Measurements from ENCODE around the gene DBX2.
"Not testable (repeated sequence)": the region's sequence is repeated elsewhere in the genome, so short reads cannot be mapped to it uniquely, and the experiment has no call there.

The DBX2 gene

DNA sequence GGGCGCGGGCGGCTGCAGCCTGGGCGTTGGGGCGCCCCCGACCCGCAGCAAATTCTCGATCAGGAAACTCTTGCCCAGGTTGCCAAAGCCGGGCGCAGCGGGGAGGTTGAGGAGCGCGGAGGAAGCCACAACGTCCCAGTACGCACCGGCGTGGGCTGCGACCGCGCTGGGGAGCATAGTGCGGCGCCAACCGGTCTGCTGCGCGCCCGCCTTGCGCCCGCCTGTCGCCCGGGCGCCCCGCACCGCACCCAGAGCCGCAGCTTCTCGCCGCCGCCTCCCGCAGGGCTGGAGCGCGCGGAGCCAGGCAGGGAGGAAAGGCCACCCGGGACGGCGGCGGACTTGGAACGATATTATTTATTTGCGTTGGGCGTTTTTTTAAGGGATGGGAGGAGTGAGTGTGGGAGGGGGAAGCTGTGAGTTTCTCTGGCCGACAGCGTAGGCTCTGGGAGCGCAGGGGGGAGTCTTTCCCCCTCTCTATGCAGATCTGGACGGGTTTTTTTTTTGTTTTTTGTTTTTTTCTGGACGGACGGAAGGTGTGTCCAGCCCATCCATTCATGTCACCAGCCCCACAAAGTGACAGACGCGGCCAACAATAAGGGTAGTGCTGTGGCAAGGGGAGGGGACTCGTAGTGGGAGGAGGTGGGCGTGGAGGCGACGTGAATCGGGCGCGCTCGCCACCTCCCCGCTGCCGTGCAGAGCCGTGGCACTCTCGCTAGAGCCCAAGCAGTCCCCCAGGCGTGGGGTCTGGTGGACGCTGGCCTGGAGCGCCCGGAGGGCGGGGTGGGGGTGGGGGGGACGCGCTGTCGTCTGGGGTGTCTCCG, at the start of gene DBX2:
DBX2 (minus strand) TSS at position 349 of the 821 bp plus-strand sequence; CDS start at position 177, 172 bp downstream.
- no peak for DNase-seq

GRCh38 chr12:45098766-45099165, 47.9 kb upstream of the DBX2 start:
- DNase-seq: no peak

GRCh38 chr12:45095417-45095816, 44.5 kb upstream of the DBX2 start:
- not testable (repeated sequence) for DNase-seq

DNA sequence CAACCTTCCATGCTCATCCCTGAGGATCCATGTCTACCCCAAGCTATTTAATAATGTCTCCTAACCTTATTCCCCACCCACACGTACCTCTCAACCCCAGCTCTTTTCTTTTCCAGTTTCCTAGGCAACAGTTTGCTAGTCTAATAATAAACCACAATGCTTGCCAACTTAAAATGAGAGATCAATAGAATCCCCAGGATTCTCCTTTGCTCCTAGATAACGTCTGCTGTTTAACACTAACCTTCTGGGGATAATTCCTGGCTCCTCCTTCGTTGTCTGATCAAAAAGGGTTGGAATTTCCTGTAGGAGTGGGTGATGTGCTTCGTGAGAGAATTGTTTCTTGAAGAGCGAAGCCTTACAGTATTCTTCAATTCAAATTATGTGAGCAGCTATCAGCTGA, 42.2 kb upstream of the DBX2 start:
- no peak for DNase-seq

DNA sequence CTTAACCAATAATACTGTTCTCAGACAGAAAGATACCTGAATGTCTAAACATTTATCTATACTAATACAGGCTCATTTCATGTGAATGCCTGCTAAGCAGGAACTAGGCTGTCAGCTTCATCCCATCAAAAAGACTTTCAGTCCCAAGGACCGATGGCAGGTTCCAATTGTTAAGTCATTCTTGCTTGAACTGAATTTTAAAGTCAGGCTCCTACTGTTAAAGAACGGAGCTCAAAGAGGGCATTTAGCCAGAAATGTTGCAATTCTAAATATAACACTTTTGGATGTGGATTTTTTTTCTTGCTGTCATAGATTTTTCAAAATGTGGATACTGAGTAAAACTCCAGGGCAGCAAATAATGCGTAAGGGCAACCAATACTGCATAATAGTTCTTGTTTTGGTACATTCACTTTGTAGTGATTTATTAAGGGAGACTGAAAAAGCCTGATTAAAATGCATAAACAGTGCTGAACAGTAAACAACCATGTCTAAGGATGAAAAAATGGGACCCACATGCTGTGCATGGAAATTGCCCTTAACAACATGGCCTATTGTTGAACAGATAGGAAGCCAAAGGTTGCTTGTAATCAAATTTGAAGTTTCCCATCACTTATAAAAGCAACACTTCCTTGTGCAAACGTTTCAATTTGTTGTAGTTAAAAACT, 38.6 kb upstream of the DBX2 start:
- DNase-seq: no peak

- DNase-seq: no peak
These were observed 37.7 kb upstream of the DBX2 start for GRCh38 chr12:45088608-45089007.

GRCh38 chr12:45084248-45084647, 33.3 kb upstream of the DBX2 start:
- not testable (repeated sequence) for DNase-seq

GRCh38 chr12:45077251-45077650, 26.4 kb upstream of the DBX2 start:
- no peak for DNase-seq

DNA sequence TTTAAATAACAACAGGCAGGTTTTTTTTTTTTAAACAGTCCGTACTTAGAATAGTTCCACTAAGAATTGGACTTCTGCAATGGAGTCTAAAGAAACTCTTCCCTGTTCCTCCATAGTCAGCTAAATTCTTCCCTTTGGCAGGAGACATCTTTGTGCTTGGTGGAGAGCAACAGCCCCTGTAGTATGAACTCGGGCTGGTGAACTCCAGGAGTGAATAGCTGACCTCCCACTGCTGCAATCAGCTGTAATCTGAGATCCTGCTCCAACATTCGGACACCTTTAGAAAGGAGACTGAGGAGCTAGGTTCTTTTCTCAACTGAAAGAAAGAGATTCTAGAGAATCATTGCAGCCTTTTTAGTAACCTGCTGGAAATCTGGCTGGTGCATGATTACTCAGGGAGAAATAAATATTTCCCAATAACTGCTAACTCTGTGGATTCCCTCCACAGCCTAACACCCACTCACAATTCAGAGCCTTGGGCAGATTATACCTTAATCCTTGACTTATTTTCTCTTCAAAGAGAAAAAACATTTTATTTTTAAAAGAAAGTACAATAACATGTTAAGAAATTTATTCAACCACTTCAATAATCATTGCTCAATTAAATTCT, 25.6 kb upstream of the DBX2 start:
- DNase-seq: no peak

DNA sequence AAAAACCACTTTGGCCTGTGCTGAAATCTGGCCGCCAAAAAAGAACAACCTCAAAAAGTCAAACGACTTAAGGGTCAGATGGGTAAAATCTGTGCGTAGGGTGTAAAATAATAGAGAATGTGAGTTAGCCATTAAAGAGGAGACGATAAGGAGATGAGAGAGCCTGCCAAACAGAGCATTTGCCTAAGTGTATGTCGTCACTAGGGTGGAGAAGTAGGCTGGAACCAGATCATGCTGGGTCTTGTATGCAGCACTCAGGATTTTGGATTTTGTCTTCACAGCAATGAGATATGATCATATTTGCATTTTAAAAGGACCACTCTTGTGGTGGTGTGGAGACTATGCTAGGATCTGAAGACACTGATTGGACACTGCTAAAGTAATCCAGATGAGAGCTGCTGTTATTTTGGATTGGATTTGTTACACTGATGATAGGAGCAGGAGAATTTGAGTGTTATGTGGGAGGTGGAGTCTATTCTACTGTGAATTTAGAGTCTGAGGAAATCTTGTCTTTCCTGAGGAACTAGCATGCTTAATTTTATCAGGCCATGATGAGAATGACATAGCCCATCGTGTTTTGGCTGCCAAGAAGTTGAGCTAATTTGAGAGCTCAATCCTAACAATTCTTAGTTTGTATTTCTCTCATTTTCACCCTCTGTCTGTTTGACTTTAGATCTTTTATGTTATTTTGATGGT, 24.8 kb upstream of the DBX2 start:
- no peak for DNase-seq

GRCh38 chr12:45065125-45065626, 14.3 kb upstream of the DBX2 start:
- no peak for DNase-seq

DNA sequence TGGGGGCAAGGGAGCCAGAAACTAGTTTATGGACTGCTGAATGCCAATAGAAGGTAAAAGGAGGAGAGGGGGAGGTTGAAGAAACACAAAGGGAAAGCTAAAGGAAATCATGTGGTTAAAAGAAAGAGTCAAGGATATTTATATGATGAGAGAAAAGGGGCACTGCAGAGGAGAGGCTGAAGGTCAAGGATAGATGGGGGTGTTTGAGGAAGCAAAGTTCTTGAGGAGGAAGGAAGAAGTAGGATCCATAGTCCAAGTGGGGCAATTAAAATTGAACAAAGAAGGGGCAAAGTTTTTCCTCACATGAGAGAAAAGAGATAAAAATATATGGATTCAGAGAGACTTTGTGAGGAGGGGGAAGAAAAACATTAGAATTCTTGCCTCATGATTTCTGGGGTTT, 10.1 kb upstream of the DBX2 start:
- DNase-seq: no peak

DNA sequence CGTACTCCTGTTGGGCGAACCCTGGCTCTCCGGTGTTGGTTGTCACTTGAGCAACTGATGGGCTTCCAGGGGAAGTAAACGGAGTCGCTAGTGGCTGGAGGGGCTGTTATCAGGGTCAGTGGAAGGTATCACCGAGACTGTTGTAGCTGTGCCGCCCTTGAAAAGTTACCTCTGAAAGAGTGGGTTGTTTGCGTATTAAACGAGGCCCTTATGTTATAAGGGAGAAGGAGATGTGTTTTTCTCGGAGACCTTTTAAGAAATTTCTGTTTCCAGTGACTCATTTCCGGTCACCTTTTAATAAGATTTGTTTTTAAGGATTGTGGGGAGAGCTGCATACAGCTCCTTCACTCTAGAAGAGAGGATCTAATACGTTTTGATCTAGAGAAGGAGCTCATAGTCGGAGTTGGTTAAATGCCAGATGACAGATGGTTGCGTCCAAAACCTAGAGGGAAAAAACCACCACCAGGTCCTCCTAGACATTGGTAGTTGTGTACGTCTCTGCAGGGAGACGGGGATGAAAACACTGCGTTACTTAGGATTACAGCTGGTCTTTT, 750 bp upstream of the DBX2 start:
- no peak for DNase-seq

GRCh38 chr12:45049912-45050750, 768 bp downstream of the DBX2 start:
- no peak for DNase-seq

- no peak for DNase-seq
These were observed 8.3 kb downstream of the DBX2 start for GRCh38 chr12:45042599-45042998.

GRCh38 chr12:45040977-45041376, 9.9 kb downstream of the DBX2 start:
- no peak for DNase-seq

- no peak for DNase-seq
These were observed 11.1 kb downstream of the DBX2 start for GRCh38 chr12:45039757-45040156.

- no peak for DNase-seq
These were observed 16.0 kb downstream of the DBX2 start for GRCh38 chr12:45034861-45035265.

DNA sequence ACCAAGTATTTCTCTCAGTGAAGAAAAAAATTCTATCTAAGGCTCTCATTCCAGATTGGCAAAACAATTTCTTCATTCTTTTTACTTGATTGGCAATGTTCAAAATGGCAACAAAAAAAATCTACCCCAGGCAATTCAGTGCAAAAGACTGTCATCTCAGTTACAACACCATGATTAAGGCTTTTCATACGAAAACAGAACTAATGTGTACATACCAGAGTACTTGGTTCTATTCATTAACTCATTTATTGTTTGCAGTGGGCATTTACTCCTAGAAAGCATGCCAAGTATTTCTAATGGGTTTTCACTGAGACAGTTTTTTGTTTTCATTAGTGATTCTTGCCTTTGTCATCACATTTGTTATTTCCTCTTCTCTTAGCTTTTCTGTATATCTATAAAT, 33.0 kb downstream of the DBX2 start:
- DNase-seq: no peak

GRCh38 chr12:45014396-45014795, 36.5 kb downstream of the DBX2 start:
- DNase-seq: no peak

GRCh38 chr12:45012749-45013148, 38.1 kb downstream of the DBX2 start:
- DNase-seq: no peak

- no peak for DNase-seq
These were observed 40.8 kb downstream of the DBX2 start for GRCh38 chr12:45010059-45010458.
